Esophagus (tissue), 2 donors: ENCODE data around the gene CASTOR1. TPM values are rescaled to one million over a fixed set of nuclear protein-coding genes. Genes with fewer than 3 reads are reported as not detected.

Experiments
- H3K27ac ChIP-seq, 2 donors: one replicate each; pipeline ENCODE4 v1.5.1; 2013; ENCODE audit warnings: low read depth in 2 of 2, mild to moderate bottlenecking in 2 of 2, inconsistent platforms in 1 of 2, low read length in 1 of 2, moderate library complexity in 1 of 2
- H3K27me3 ChIP-seq, 2 donors: one replicate each; pipeline ENCODE4 v1.6.1; 2013; ENCODE audit warnings: low read length in 2 of 2, control low read depth in 1 of 2, mild to moderate bottlenecking in 1 of 2; ENCODE audit not compliant: insufficient read depth in 2 of 2, control insufficient read depth in 1 of 2
- H3K36me3 ChIP-seq, 2 donors: one replicate each; pipeline ENCODE4 v1.6.1; 2013; ENCODE audit warnings: low read length in 1 of 2; ENCODE audit not compliant: control insufficient read depth in 2 of 2, insufficient read depth in 2 of 2
- H3K4me1 ChIP-seq, 2 donors: one replicate each; pipeline ENCODE4 v1.6.1; 2013; ENCODE audit warnings: low read length in 1 of 2; ENCODE audit not compliant: control insufficient read depth in 2 of 2, insufficient read depth in 2 of 2
- H3K4me3 ChIP-seq, 2 donors: one replicate each; pipeline ENCODE4 v1.5.1; 2013; ENCODE audit warnings: low read length in 2 of 2, mild to moderate bottlenecking in 2 of 2, low read depth in 1 of 2, moderate library complexity in 1 of 2
- H3K9me3 ChIP-seq, 2 donors: one replicate each; pipeline ENCODE4 v1.6.1; 2013; ENCODE audit warnings: mild to moderate bottlenecking in 2 of 2, low read depth in 1 of 2, low read length in 1 of 2, moderate library complexity in 1 of 2; ENCODE audit not compliant: control insufficient read depth in 2 of 2, insufficient read depth in 1 of 2
- WGBS, 2 donors: extraction: QIAGEN DNeasy Blood & Tissue Kit; methylation state at CpG; one replicate each; pipeline ENCODE4 v1.1.7; 2013; 5-methylcytosine and 5-hydroxymethylcytosine counted together
- polyA plus RNA-seq, 2 donors: library from polyadenylated mRNA; stranded (reverse); fragments of 200-250 nt; gene quantifications; one replicate each; pipeline ENCODE4 v1.2.3, GENCODE V29; 2013
- donor health status: healthy with polysubstance abuse.
- donor health status: Bipolar disorder and iron deficiency.

Gene CASTOR1
- polyA plus RNA-seq, 2 donors, result 29.7 to 39.3 TPM

GRCh38 chr22:30323246-30323645 lies 33.9 kb upstream of the CASTOR1 start:
- WGBS, 2 donors, result 91 to 97% methylated on average over 3 of the region's 3 CpGs
- Histone ChIP-seq H3K27me3 (no peaks in the 10 kb centered on the region), H3K9me3 (no peaks in the 10 kb centered on the region), H3K36me3 (peaks cover 0 to 13% of the 10 kb centered on the region in 2 donors), H3K4me3 (no peak overlapping the region), H3K27ac (peak overlapping the region in 1 of 2 donors; percentile 36), H3K4me1 (peaks cover 9 to 38% of the 10 kb centered on the region in 2 donors)

GRCh38 chr22:30321461-30321860 lies 32.2 kb upstream of the CASTOR1 start:
- H3K36me3 ChIP-seq, result peaks cover 0 to 16% of the 10 kb centered on the region in 2 donors
- H3K9me3 ChIP-seq, result no peaks in the 10 kb centered on the region
- peaks cover 9 to 45% of the 10 kb centered on the region in 2 donors for H3K4me1 ChIP-seq
- H3K27ac ChIP-seq, result peak overlapping the region; percentile 45 to 71
- H3K27me3 ChIP-seq, result no peaks in the 10 kb centered on the region
- WGBS, 2 donors, result 78 to 92% methylated on average over 2 of the region's 2 CpGs
- H3K4me3 ChIP-seq, result no peak overlapping the region

- peaks cover 0 to 22% of the 10 kb centered on the region in 2 donors for H3K36me3 ChIP-seq
- H3K27ac ChIP-seq, result peak overlapping the region in 1 of 2 donors; percentile 62
- H3K4me3 ChIP-seq, result no peak overlapping the region
- H3K4me1 ChIP-seq, result peaks cover 6 to 44% of the 10 kb centered on the region in 2 donors
- WGBS, 2 donors, result 93 to 98% methylated on average over 3 of the region's 3 CpGs
- no peaks in the 10 kb centered on the region for H3K9me3 ChIP-seq
- no peaks in the 10 kb centered on the region for H3K27me3 ChIP-seq
These were observed 30.8 kb upstream of the CASTOR1 start for GRCh38 chr22:30320021-30320556.

DNA sequence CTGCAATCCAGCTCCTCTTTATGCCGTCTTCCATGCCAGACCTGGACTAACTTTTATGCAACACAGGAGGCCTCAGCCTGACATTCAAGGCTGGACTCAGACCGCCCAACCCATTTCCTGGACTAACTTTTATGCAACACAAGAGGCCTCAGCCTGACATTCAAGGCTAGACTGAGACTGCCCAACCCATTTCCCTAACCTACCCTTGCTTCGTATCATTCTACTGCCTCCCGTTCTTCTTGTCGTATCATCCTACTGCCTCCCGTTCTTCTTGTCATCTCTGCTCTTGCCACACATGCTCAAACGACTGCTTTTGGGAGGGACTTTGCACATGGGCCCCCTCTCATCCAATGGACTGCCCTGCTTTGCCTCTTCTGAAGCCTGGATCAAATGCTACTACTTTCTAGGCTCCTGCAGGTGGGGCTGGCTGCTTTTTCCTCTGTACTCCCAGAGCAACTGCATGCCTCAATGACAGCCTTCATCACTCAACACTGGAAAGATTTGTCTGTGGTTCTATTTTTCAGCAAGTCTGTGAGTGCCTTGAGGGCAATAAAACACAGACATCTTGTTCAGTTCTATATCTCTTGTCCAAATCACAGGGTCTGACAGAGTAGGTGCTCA lies 29.6 kb upstream of the CASTOR1 start:
- H3K9me3 ChIP-seq, result no peaks in the 10 kb centered on the region
- H3K36me3 ChIP-seq, result peaks cover 0 to 20% of the 10 kb centered on the region in 2 donors
- H3K4me1 ChIP-seq, result peaks cover 12 to 46% of the 10 kb centered on the region in 2 donors
- no peak overlapping the region for H3K4me3 ChIP-seq
- WGBS, 2 donors, result 74 to 75% methylated on average over 7 of the region's 7 CpGs
- no peaks in the 10 kb centered on the region for H3K27me3 ChIP-seq
- peak overlapping the region in 1 of 2 donors; percentile 79 for H3K27ac ChIP-seq

GRCh38 chr22:30317778-30318177 lies 28.5 kb upstream of the CASTOR1 start:
- 100% methylated on average over 1 of the region's 1 CpG for WGBS, 2 donors
- H3K4me1 ChIP-seq, result peaks cover 12 to 49% of the 10 kb centered on the region in 2 donors
- no peak overlapping the region for H3K4me3 ChIP-seq
- H3K9me3 ChIP-seq, result no peaks in the 10 kb centered on the region
- H3K36me3 ChIP-seq, result peaks cover 0 to 20% of the 10 kb centered on the region in 2 donors
- H3K27ac ChIP-seq, result peak overlapping the region in 1 of 2 donors; percentile 79
- no peaks in the 10 kb centered on the region for H3K27me3 ChIP-seq

DNA sequence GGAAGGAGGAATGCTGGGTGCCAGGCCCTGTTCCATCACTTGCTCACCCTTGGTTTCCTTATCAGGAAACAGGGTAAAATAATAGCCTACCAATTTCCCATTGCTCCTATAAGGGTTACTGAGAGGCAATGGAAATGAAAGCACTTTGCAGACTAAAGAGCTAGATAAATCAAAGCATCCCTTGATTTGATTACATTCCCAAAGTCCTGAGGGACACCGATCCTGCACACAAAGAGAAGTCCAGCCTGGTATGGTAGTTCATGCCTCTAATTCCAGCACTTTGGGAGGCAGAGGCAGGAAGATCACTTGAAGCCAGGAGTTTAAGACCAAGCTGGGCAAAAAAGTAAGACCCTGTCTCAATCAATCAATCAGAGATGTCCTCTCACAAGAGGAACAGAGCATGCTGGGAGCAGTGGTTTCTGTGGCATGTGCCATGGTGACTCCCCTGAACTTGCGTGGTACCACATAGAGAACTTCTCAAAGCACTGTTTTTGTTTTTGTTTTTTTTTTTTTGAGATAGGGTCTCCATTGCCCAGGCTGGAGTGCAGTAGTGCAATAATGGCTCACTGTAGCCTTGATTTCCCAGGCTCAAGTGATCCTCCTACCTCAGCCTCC lies 26.8 kb upstream of the CASTOR1 start:
- H3K4me3 ChIP-seq, result no peak overlapping the region
- H3K27ac ChIP-seq, result peak overlapping the region; percentile 26 to 43
- peaks cover 14 to 58% of the 10 kb centered on the region in 2 donors for H3K4me1 ChIP-seq
- WGBS, 2 donors, result 77% methylated on average over 2 of the region's 2 CpGs
- peaks cover 0 to 20% of the 10 kb centered on the region in 2 donors for H3K36me3 ChIP-seq
- no peaks in the 10 kb centered on the region for H3K27me3 ChIP-seq
- H3K9me3 ChIP-seq, result no peaks in the 10 kb centered on the region

DNA sequence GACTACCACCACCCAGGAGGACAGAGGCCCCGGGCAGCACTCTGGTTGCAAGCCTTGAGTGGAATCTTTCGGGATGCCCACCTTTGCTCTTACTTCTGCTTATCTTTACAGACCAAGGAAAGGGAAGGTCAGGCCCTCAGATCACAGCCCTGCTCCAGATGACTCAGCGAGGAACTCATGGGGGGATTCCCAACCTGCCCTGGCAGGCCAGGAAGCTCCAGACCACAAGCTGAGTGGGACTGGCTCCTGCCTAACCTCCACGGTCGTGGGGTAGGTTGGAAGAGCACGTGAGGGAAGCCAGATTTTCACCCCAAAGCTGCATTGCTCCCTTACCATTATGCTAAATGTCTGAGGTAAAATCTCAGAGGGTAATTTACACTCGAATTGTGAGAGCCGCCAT lies 25.6 kb upstream of the CASTOR1 start:
- peaks cover 0 to 12% of the 10 kb centered on the region in 2 donors for H3K36me3 ChIP-seq
- no peaks in the 10 kb centered on the region for H3K27me3 ChIP-seq
- peak overlapping the region in 1 of 2 donors; percentile 15 for H3K27ac ChIP-seq
- WGBS, 2 donors, result 55 to 68% methylated on average over 8 of the region's 8 CpGs
- no peak overlapping the region for H3K4me3 ChIP-seq
- H3K4me1 ChIP-seq, result peaks cover 8 to 57% of the 10 kb centered on the region in 2 donors
- H3K9me3 ChIP-seq, result no peaks in the 10 kb centered on the region

DNA sequence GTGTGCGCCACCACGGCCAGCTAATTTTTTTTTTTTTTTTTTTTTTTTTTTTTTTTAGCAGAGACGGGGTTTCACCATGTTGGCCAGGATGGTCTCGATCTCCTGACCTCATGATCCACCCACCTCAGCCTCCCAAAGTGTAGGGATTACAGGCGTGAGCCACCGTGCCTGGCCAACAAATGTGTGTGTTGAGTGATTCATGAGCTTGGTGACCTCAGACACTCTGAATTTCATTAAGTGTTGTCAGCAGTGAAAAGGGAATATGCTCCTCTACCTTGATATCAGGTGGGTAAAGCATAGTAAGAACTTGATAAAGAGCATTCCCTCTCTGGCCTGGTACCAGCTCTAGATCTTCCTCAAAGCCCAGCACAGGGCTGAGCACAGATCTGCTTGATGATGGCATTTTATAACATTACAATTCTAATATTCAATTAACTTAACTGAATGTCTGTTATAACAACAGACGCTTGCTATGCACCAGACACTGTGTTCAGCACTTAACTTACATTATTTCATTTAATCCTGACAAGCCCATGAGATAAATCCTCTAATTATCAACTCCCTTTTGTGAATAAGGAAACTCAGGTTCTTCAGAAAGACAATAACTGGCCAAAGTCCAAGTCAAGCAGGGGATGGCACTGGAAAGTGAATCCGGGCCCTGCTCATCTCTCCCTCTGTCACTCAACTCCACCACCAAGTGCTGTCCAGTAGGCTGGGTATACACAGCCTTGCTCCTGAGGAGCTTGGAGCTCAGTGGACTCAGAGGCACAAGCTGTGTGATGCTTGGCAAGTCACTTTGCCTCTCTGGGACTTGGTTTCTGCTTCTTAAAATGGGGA lies 24.4 kb upstream of the CASTOR1 start:
- Histone ChIP-seq H3K27me3 (no peaks in the 10 kb centered on the region), H3K4me3 (no peak overlapping the region), H3K4me1 (peaks cover 18 to 61% of the 10 kb centered on the region in 2 donors), H3K36me3 (peaks cover 0 to 9% of the 10 kb centered on the region in 2 donors), H3K9me3 (no peaks in the 10 kb centered on the region), H3K27ac (peak overlapping the region; percentile 71 to 83)
- WGBS, 2 donors, result 64 to 65% methylated on average over 6 of the region's 8 CpGs

- 43 to 65% methylated on average over 6 of the region's 6 CpGs for WGBS, 2 donors
- Histone ChIP-seq H3K27ac (peak overlapping the region; percentile 93 to 99), H3K36me3 (peaks cover 0 to 5% of the 10 kb centered on the region in 2 donors), H3K4me1 (peaks cover 25 to 59% of the 10 kb centered on the region in 2 donors), H3K27me3 (no peaks in the 10 kb centered on the region), H3K9me3 (no peaks in the 10 kb centered on the region), H3K4me3 (no peak overlapping the region)
These were observed 22.7 kb upstream of the CASTOR1 start for GRCh38 chr22:30312053-30312452.
